Activated B cell treated with CpG ODN at 0.5 μM for 24 hours (primary cell): ENCODE results near the gene BCAS3. TPM values are rescaled to one million over a fixed set of nuclear protein-coding genes. Genes with fewer than 3 reads are reported as not detected.

Source experiments
- ATAC-seq: fragments of 200-7000 bp; cut with Tn5 transposase; one replicate; pipeline ENCODE4 v1.10.0; 2021; ENCODE audit warnings: low read depth, mild to moderate bottlenecking, moderate library complexity
- CTCF ChIA-PET: fragments of 350-600 bp; sonication (Branson Sonifier 250); formaldehyde crosslinking; loops from one replicate; lab custom pipeline; 2021; ENCODE audit warnings: antibody characterized with exemption; lab: Charles Lee
- POLR2A ChIA-PET: fragments of 350-600 bp; sonication (Branson Sonifier 250); formaldehyde crosslinking; loops from one replicate; lab custom pipeline; 2021; ENCODE audit warnings: antibody characterized with exemption; lab: Charles Lee
- DNase-seq: peaks from one replicate; pipeline ENCODE4 v3.0.0; 2022
- H3K27ac Mint-ChIP-seq: one replicate; pipeline ENCODE4 v1.8.0; 2020; ENCODE audit warnings: mixed read lengths
- H3K27me3 Mint-ChIP-seq: one replicate; pipeline ENCODE4 v1.8.0; 2021; ENCODE audit warnings: mixed read lengths
- H3K36me3 Mint-ChIP-seq: one replicate; pipeline ENCODE4 v1.8.0; 2021; ENCODE audit warnings: low read depth, mixed read lengths
- H3K4me1 Mint-ChIP-seq: one replicate; pipeline ENCODE4 v1.8.0; 2021; ENCODE audit warnings: mixed read lengths
- H3K4me3 Mint-ChIP-seq: one replicate; pipeline ENCODE4 v1.8.0; 2020; ENCODE audit warnings: mild to moderate bottlenecking, mixed read lengths
- H3K9me3 Mint-ChIP-seq: one replicate; pipeline ENCODE4 v1.8.0; 2020; ENCODE audit warnings: mixed read lengths
- CTCF ChIP-seq: fragments of 200-600 bp; IDR thresholded peaks from one replicate; pipeline ENCODE4 v1.8.0; 2022; ENCODE audit warnings: antibody characterized with exemption, mild to moderate bottlenecking
- intact Hi-C: fragments of 100-400 bp; cut with micrococcal nuclease; formaldehyde crosslinking; loops from one replicate; pipeline ENCODE4 v1.15.1; 2024
- total RNA-seq: library from RNA; stranded (reverse); gene quantifications from 2 replicates; pipeline ENCODE4 v1.2.3, GENCODE V29; 2022

Gene BCAS3
- total RNA-seq, 1 donor from 2014 or later = 37.5 TPM

GRCh38 chr17:61392679-61393078 lies 715.0 kb downstream of the BCAS3 start:
- ATAC-seq (no peak), DNase-seq (no peak)
- Mint-ChIP-seq H3K27ac (no peak overlapping the region), H3K4me3 (no peak overlapping the region), H3K9me3 (no peaks in the 10 kb centered on the region), H3K4me1 (peaks cover 10% of the 10 kb centered on the region), H3K27me3 (peaks cover 27% of the 10 kb centered on the region), H3K36me3 (no peaks in the 10 kb centered on the region)
- ChIA-PET POLR2A (no interaction called here), CTCF (no interaction called here)
- no peak for TF ChIP-seq CTCF
- intact Hi-C loops = no loop called here

GRCh38 chr17:61393550-61393903 lies 715.9 kb downstream of the BCAS3 start:
- Mint-ChIP-seq H3K27me3 (peaks cover 35% of the 10 kb centered on the region), H3K4me3 (no peak overlapping the region), H3K9me3 (no peaks in the 10 kb centered on the region), H3K36me3 (no peaks in the 10 kb centered on the region), H3K4me1 (peaks cover 18% of the 10 kb centered on the region), H3K27ac (no peak overlapping the region)
- intact Hi-C loops = no loop called here
- ATAC-seq (peak; percentile 21), DNase-seq (no peak)
- no peak for TF ChIP-seq CTCF
- ChIA-PET CTCF (no interaction called here), POLR2A (no interaction called here)

GRCh38 chr17:61393904-61394629 lies 716.4 kb downstream of the BCAS3 start:
- Mint-ChIP-seq H3K36me3 (no peaks in the 10 kb centered on the region), H3K4me3 (no peak overlapping the region), H3K9me3 (no peaks in the 10 kb centered on the region), H3K27ac (no peak overlapping the region), H3K4me1 (peaks cover 20% of the 10 kb centered on the region), H3K27me3 (peaks cover 36% of the 10 kb centered on the region)
- ATAC-seq (no peak), DNase-seq (no peak)
- POLR2A ChIA-PET = interaction anchor here (0.6 kb wide), 1 partner anchor 1202 kb away, joined by 5 read pairs; no protein-coding TSS in a partner anchor
- intact Hi-C loops = loop anchor here (2.0 kb wide), 1 partner anchor 15 kb away; no protein-coding TSS in a partner anchor
- CTCF ChIA-PET = interaction anchor here (1.2 kb wide), 1 partner anchor 15 kb away, joined by 4 read pairs; no protein-coding TSS in a partner anchor
- TF ChIP-seq CTCF = no peak

- Mint-ChIP-seq H3K4me3 (no peak overlapping the region), H3K36me3 (no peaks in the 10 kb centered on the region), H3K4me1 (peaks cover 19% of the 10 kb centered on the region), H3K27me3 (peaks cover 34% of the 10 kb centered on the region), H3K9me3 (no peaks in the 10 kb centered on the region), H3K27ac (peak overlapping the region; percentile 30)
- CTCF ChIA-PET = interaction anchor here (0.5 to 1.2 kb wide), 3 partner anchors 14 to 442 kb away, joined by 3 to 4 read pairs (median 3); no protein-coding TSS in a partner anchor
- DNase-seq (no peak), ATAC-seq (no peak)
- no peak for TF ChIP-seq CTCF
- POLR2A ChIA-PET = interaction anchor here (0.6 kb wide), 1 partner anchor 1201 kb away, joined by 5 read pairs; no protein-coding TSS in a partner anchor
- intact Hi-C loops = loop anchor here (2.0 kb wide), 1 partner anchor 14 kb away; no protein-coding TSS in a partner anchor
Measured at GRCh38 chr17:61394630-61395408, 717.2 kb downstream of the BCAS3 start.
